ENCODE measurements around the gene AMIGO3.

AMIGO3 gene

GRCh38 chr3:49725906-49726681 lies 6.6 kb upstream of the AMIGO3 start:
- no peak for TF ChIP-seq RAD21 (IDR thresholded peaks at IDR 0.05; ENCODE audit: low read depth)
- TF ChIP-seq USF1 (IDR thresholded peaks at IDR 0.05), result peak; percentile 72

GRCh38 chr3:49724586-49724985 lies 5.1 kb upstream of the AMIGO3 start:
- TF ChIP-seq CEBPB (IDR thresholded peaks at IDR 0.05), result no peak
- TF ChIP-seq TAF1 (IDR thresholded peaks at IDR 0.05; ENCODE audit: low read depth), result no peak
- no peak for TF ChIP-seq RAD21 (IDR thresholded peaks at IDR 0.05; ENCODE audit: low read depth)
- no peak for TF ChIP-seq EGR1 (IDR thresholded peaks at IDR 0.05)
- TF ChIP-seq CREB1 (IDR thresholded peaks at IDR 0.05; ENCODE audit: low read depth), result no peak

GRCh38 chr3:49723628-49724551 lies 4.4 kb upstream of the AMIGO3 start, which contains the start of gene GMPPB:
GMPPB (minus strand) TSS chr3:49723951; CDS start chr3:49723726, 225 bp downstream.
- TF ChIP-seq CREB1 (IDR thresholded peaks at IDR 0.05; ENCODE audit: low read depth) (peak; percentile 88), FOXM1 (IDR thresholded peaks at IDR 0.05; ENCODE audit: borderline replicate concordance, low read depth) (no peak), YY1 (IDR thresholded peaks at IDR 0.05; ENCODE audit: low read depth) (peak; percentile 68; the same call in 1 of the 2 replicates), TCF12 (IDR thresholded peaks at IDR 0.05; ENCODE audit: low read depth) (peak; percentile 40; the same call in 1 of the 2 replicates), TAF1 (IDR thresholded peaks at IDR 0.05; ENCODE audit: low read depth) (peak; percentile 66), ZBTB7A (IDR thresholded peaks at IDR 0.05; ENCODE audit: low read depth) (no peak), EGR1 (IDR thresholded peaks at IDR 0.05) (peak; percentile 59), NFIC (IDR thresholded peaks at IDR 0.05) (no peak), EP300 (IDR thresholded peaks at IDR 0.05; ENCODE audit: borderline replicate concordance) (no peak), TEAD4 (IDR thresholded peaks at IDR 0.05) (no peak), USF1 (IDR thresholded peaks at IDR 0.05) (peak; percentile 36)
- TF ChIP-seq, protein P1, sequence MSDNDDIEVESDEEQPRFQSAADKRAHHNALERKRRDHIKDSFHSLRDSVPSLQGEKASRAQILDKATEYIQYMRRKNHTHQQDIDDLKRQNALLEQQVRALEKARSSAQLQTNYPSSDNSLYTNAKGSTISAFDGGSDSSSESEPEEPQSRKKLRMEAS (IDR thresholded peaks at IDR 0.05), result peak; percentile 49

DNA sequence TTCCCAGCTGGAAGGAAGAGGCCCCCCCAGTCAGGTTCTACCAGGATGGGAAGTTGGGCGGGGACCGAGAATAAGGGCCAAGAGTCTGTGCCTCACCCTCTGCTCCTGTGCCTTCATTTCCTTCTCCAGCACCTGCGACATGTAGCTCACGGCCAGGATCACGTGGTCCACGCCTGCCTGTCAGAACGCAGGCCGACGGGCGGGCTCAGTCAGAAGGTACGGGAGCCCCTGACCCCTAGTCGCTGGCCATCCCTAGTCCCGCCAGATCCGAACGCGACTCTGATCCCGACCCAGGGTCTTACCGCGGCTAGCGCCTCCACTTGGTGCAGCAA lies 3.8 kb upstream of the AMIGO3 start:
- TF ChIP-seq RAD21 (IDR thresholded peaks at IDR 0.05; ENCODE audit: low read depth), result no peak
- TF ChIP-seq CEBPB (IDR thresholded peaks at IDR 0.05), result no peak
- TF ChIP-seq YY1 (IDR thresholded peaks at IDR 0.05; ENCODE audit: low read depth), result no peak
- TF ChIP-seq USF1 (IDR thresholded peaks at IDR 0.05), result peak; percentile 92
- TF ChIP-seq EGR1 (IDR thresholded peaks at IDR 0.05), result no peak
- TF ChIP-seq EP300 (IDR thresholded peaks at IDR 0.05; ENCODE audit: borderline replicate concordance), result no peak
- TF ChIP-seq REST (IDR thresholded peaks at IDR 0.05; ENCODE audit: low read depth), result no peak
- TF ChIP-seq TEAD4 (IDR thresholded peaks at IDR 0.05), result no peak
- no peak for TF ChIP-seq NFIC (IDR thresholded peaks at IDR 0.05)
- no peak for TF ChIP-seq FOXM1 (IDR thresholded peaks at IDR 0.05; ENCODE audit: borderline replicate concordance, low read depth)
- TF ChIP-seq, protein P1 (IDR thresholded peaks at IDR 0.05), result peak; percentile 64; the same call in 1 of the 2 replicates
- TF ChIP-seq CREB1 (IDR thresholded peaks at IDR 0.05; ENCODE audit: low read depth), result no peak
- TF ChIP-seq TCF12 (IDR thresholded peaks at IDR 0.05; ENCODE audit: low read depth), result no peak
- no peak for TF ChIP-seq ZBTB7A (IDR thresholded peaks at IDR 0.05; ENCODE audit: low read depth)

DNA sequence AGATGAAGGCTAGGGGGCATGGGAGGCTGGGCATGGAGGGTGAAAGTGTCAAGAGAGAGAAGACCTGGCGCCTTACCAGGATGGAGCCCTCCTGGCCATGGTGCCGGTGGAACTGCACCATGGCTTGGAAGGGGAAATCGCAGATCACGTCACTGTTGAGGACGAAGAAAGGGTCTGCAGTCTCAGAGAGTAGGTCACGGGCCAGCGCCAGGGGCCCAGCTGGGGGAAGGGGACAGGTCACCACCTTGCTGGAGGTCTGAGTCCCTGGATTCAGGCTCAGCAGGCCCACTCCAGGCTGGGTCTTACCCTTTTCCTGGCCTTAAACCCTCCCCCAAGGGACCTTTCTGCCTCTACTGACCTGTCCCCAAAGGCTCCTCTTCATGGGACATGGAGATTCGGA lies 3.4 kb upstream of the AMIGO3 start:
- TF ChIP-seq RAD21 (IDR thresholded peaks at IDR 0.05; ENCODE audit: low read depth) (no peak), REST (IDR thresholded peaks at IDR 0.05; ENCODE audit: low read depth) (no peak), NFIC (IDR thresholded peaks at IDR 0.05) (no peak), EGR1 (IDR thresholded peaks at IDR 0.05) (no peak), FOXM1 (IDR thresholded peaks at IDR 0.05; ENCODE audit: borderline replicate concordance, low read depth) (no peak), TCF12 (IDR thresholded peaks at IDR 0.05; ENCODE audit: low read depth) (no peak), CREB1 (IDR thresholded peaks at IDR 0.05; ENCODE audit: low read depth) (no peak), CEBPB (IDR thresholded peaks at IDR 0.05) (no peak), EP300 (IDR thresholded peaks at IDR 0.05; ENCODE audit: borderline replicate concordance) (no peak), TEAD4 (IDR thresholded peaks at IDR 0.05) (no peak)
- TF ChIP-seq, protein P1 (IDR thresholded peaks at IDR 0.05), result no peak

Data from Ishikawa (cell line).